ENCODE results near the gene TEX14.

DNA sequence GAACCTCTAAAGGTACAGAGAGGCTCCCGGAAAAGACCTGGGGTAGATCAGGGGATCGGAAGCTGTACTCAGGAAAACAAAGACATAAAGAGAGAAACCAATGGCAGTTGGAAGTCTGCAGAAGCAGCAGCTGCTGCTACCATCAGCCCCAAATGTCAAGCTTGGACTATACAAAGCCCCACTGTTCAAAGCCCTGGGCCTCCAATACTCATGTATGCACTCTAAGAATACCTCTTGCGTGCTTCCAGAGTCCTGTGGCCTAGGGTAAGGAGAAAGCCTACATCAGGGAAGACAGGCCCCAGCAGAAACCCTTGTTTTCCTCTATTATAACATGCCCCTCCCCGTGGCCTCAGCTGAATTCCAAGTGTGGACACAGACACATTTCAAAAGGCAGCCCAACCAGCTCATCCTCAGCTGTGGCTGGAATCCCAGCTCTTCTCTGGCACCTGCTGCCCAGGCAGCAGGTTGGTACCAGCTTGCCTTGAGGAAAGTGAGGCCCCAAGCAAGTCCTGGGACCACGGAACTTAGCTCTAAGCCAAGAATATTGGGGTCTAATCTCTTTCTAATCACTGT lies 158.1 kb downstream of the TEX14 start:
- TF ChIP-seq CTCF (IDR thresholded peaks at IDR 0.05 in 2 of 3, conservative IDR thresholded peaks at IDR 0.05 in 1 of 3; ENCODE audit: borderline replicate concordance in 1 of 3, insufficient read depth in 1 of 3, low read depth in 2 of 3, low read length in 2 of 3) (no peak), POLR2AphosphoS5 (IDR thresholded peaks at IDR 0.05; ENCODE audit: low read depth, low read length) (no peak), RAD21 (IDR thresholded peaks at IDR 0.05; ENCODE audit: low read depth) (no peak), SP1 (IDR thresholded peaks at IDR 0.05; ENCODE audit: low read depth) (no peak), EZH2 (IDR thresholded peaks at IDR 0.05) (no peak), CEBPB (IDR thresholded peaks at IDR 0.05; ENCODE audit: low read depth) (no peak), POLR2A (IDR thresholded peaks at IDR 0.05; ENCODE audit: borderline replicate concordance, extremely low read depth, insufficient read depth, insufficient read length) (no peak), ELF1 (IDR thresholded peaks at IDR 0.05; ENCODE audit: borderline replicate concordance, low read depth) (no peak), YY1 (IDR thresholded peaks at IDR 0.05; ENCODE audit: extremely low read depth, insufficient replicate concordance, low read depth, low read length) (no peak), SRF (IDR thresholded peaks at IDR 0.05; ENCODE audit: low read depth) (no peak), TCF7L2 (IDR thresholded peaks at IDR 0.05; ENCODE audit: borderline replicate concordance, extremely low read depth, insufficient read depth, insufficient read length) (no peak)
- TF ChIP-seq, protein P1, sequence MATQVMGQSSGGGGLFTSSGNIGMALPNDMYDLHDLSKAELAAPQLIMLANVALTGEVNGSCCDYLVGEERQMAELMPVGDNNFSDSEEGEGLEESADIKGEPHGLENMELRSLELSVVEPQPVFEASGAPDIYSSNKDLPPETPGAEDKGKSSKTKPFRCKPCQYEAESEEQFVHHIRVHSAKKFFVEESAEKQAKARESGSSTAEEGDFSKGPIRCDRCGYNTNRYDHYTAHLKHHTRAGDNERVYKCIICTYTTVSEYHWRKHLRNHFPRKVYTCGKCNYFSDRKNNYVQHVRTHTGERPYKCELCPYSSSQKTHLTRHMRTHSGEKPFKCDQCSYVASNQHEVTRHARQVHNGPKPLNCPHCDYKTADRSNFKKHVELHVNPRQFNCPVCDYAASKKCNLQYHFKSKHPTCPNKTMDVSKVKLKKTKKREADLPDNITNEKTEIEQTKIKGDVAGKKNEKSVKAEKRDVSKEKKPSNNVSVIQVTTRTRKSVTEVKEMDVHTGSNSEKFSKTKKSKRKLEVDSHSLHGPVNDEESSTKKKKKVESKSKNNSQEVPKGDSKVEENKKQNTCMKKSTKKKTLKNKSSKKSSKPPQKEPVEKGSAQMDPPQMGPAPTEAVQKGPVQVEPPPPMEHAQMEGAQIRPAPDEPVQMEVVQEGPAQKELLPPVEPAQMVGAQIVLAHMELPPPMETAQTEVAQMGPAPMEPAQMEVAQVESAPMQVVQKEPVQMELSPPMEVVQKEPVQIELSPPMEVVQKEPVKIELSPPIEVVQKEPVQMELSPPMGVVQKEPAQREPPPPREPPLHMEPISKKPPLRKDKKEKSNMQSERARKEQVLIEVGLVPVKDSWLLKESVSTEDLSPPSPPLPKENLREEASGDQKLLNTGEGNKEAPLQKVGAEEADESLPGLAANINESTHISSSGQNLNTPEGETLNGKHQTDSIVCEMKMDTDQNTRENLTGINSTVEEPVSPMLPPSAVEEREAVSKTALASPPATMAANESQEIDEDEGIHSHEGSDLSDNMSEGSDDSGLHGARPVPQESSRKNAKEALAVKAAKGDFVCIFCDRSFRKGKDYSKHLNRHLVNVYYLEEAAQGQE (IDR thresholded peaks at IDR 0.05; ENCODE audit: low read depth) = no peak
